Raji (cell line): ENCODE measurements around the gene LTBP1.

Source experiments
- POLR2A ChIP-seq: IDR thresholded peaks from 2 replicates; pipeline ENCODE4 v1.6.1; 2011; ENCODE audit warnings: low read depth, low read length, control low read depth; ENCODE audit not compliant: insufficient read depth

The LTBP1 gene

DNA sequence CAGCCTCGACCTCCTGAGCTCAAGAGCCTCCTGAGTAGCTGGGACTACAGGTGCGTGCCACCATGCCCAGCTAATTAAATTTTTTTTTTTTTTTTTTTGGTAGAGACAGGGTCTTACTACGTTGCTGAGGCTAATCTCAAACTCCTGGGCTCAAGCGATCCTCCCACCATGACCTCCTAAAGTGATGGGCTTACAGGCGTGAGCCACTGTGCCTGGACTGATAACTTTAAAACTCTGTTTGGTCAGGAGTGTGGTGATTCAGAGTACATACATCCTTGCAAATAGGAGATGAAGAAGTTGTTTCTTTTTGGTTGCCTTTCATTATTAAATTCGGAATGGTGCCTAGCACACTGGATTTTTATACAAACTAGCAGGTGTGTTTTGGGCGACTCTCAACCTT, 73.0 kb downstream of the LTBP1 start:
- TF ChIP-seq POLR2A, result no peak

DNA sequence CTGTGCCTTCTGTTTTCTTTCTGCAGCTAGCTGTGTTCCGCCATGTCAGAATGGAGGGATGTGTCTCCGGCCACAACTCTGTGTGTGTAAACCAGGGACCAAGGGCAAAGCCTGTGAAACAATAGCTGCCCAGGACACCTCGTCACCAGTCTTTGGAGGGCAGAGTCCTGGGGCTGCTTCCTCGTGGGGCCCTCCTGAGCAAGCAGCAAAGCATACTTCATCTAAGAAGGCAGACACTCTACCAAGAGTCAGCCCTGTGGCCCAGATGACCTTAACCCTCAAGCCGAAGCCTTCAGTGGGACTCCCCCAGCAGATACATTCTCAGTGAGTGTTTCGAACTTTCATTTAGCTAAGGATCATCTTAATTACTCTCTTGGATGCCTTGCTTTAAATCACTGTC, 74.1 kb downstream of the LTBP1 start:
- no peak for TF ChIP-seq POLR2A

DNA sequence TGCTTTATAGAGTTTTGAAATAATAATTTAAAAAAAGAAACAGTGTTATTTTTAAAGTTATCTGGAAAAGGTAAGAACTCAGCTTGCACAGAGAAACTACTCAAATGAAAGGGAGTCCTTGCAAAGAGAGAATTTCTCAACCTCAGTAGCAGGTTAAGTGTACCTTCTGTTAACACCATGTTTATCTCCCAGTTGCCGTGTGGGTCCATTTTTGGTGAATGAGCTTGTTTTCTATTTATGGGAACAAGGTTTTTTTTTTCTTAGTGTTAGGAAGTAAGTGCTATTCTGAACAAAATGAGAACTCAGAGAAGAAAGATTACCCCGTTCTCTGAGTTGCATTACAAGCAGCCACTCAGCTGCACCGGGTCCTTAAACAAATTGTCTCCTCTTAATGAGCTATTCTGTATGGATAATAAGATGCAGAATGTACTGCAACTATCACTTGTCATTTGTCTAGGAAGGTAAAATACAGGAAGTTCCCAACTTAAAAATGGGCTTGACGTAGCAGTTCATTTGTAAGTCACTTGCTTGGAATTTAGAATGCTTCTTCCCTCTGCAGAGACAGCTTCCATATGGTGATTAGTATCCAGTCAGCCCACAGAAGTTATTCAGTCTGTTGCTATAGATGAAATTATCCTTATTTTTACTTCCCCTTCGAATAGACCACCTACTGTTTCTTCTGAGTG, 74.9 kb downstream of the LTBP1 start:
- no peak for TF ChIP-seq POLR2A

GRCh38 chr2:33022395-33022985, 75.7 kb downstream of the LTBP1 start:
- TF ChIP-seq POLR2A, result no peak

DNA sequence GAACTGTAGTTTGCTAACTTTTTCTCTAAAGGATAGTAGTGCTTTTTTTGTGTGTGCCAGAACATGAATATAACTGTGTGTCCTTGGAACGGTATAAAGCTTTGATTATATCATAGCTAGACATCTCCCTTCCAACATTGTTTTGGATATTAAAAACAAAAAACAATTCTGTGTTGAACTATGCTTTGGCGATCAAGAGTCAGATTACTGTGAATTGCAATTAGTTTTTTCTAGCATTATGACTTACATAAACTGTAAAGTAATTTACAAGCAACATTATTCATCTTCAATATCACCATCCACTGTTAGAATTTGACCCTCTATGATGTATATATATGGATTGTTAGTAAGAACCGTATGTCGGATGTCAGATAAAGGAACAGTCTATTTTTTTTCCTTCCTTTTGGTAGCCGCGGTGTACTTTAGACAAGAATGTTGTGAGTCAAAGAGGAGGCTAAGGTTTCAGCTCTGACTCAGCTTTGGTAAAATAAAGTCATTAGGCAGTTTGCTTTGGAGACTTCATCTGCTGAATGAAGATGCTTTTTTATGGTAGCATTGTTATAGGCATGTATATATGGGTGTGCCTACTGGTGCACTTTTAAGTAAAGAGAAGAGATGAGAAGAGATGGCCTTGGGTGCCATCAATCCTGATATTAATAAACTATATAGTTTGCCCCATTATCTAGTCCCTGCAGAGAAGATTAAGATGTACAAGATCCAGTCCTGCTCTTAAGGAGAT, 76.4 kb downstream of the LTBP1 start:
- TF ChIP-seq POLR2A, result no peak

- no peak for TF ChIP-seq POLR2A
Measured at GRCh38 chr2:33023728-33024500, 77.2 kb downstream of the LTBP1 start.

GRCh38 chr2:33024758-33025157, 78.0 kb downstream of the LTBP1 start:
- no peak for TF ChIP-seq POLR2A

DNA sequence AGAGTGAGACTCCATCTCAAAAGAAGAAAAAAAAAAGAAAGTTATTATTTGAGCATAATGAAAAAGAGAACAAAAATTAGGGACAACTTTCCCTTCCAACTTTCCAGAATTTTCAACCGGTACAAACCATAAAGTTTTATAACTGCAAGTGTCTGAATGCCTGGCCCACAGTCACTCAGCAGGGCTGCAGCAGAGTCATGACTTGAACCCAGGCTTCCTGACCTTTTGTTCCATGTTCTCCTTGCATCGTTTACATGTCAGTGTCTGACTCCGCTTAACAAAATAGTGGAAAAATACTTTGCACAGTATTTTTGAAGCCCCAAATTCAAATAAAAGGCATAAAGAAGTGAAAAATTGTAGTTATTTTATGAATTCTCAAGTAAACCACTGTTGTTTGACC, 82.7 kb downstream of the LTBP1 start:
- TF ChIP-seq POLR2A, result no peak

DNA sequence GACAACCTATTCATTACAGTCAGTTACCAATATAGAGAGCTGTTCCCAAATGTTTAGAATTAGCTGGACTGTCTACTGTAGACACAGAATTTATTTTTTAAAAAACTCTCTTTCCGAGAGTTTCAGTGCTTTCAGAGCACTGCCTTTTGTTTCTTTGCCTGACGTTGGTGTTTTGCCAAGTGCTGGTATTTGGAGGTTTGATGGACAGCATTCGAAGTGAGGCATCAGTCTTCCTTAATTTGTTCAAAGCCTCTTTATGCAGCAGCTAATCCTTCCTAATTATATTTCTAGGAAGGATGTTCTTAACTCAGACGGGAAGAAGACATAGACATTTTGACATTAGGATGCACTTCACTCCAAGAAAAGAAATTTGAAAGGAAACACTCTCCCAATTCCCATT, 83.2 kb downstream of the LTBP1 start:
- TF ChIP-seq POLR2A, result no peak

- no peak for TF ChIP-seq POLR2A
Measured at GRCh38 chr2:33030326-33030725, 83.6 kb downstream of the LTBP1 start.

- no peak for TF ChIP-seq POLR2A
Measured at GRCh38 chr2:33032245-33032644, 85.5 kb downstream of the LTBP1 start.

- TF ChIP-seq POLR2A, result no peak
Measured at GRCh38 chr2:33033606-33034081, 86.9 kb downstream of the LTBP1 start.

GRCh38 chr2:33034784-33035183, 88.0 kb downstream of the LTBP1 start:
- no peak for TF ChIP-seq POLR2A

GRCh38 chr2:33038230-33038629, 91.5 kb downstream of the LTBP1 start:
- no peak for TF ChIP-seq POLR2A

GRCh38 chr2:33038799-33039198, 92.0 kb downstream of the LTBP1 start:
- no peak for TF ChIP-seq POLR2A
